Pancreas (tissue), 10 donors: ENCODE data around the gene CCDC86. TPM values are rescaled to one million over a fixed set of nuclear protein-coding genes. Genes with fewer than 3 reads are reported as not detected.

Experiments
- ATAC-seq, 4 donors: fragments of 200-7000 bp; cut with Tn5 transposase; one replicate each; pipeline versions ENCODE4 v1.8.0 to v1.9.1; 2020; ENCODE audit warnings: mild to moderate bottlenecking in 4 of 4, moderate library complexity in 4 of 4
- DNase-seq, 6 donors: peaks; one replicate each; pipeline ENCODE4 v3.0.0-alpha.2; 2020
- FAIRE-seq: peaks from 2 replicates; lab custom pipeline; 2012; peaks lifted over from hg19 to GRCh38; lab: Jason Lieb, UNC
- H3K27ac ChIP-seq, 4 donors: fragments of 200-600 bp; sonication (generic); 1 replicate in 3 of 4; 2 replicates in 1 of 4; pipeline versions ENCODE4 v1.5.0 to v1.8.0; 2020
- H3K27me3 ChIP-seq, 4 donors: fragments of 200-600 bp; one replicate each; pipeline ENCODE4 v1.8.0; 2021
- H3K36me3 ChIP-seq, 3 donors: fragments of 200-600 bp; sonication (generic) in 1 of 3; one replicate each; pipeline versions ENCODE4 v1.5.0 to v1.8.0; 2020 to 2021
- H3K4me1 ChIP-seq, 3 donors: fragments of 200-600 bp; one replicate each; pipeline ENCODE4 v1.8.0; 2021
- H3K4me3 ChIP-seq, 4 donors: fragments of 200-600 bp; sonication (generic) in 2 of 4; one replicate each; pipeline versions ENCODE4 v1.5.0 to v1.8.0; 2020 to 2021
- H3K9me3 ChIP-seq, 4 donors: fragments of 200-600 bp; one replicate each; pipeline ENCODE4 v1.8.0; 2021
- WGBS, 2 donors: extraction: QIAGEN DNeasy Blood & Tissue Kit; methylation state at CpG; one replicate each; pipeline ENCODE4 v1.1.7; 2013; 5-methylcytosine and 5-hydroxymethylcytosine counted together
- intact Hi-C, 3 donors: fragments of 100-400 bp; cut with DNase I; formaldehyde crosslinking; loops; one replicate each; pipeline versions ENCODE4 v1.11.1 to v1.14.2; 2022
- polyA plus RNA-seq, 2 donors: library from polyadenylated mRNA; stranded (reverse); fragments of 200-250 nt; gene quantifications; one replicate each; pipeline ENCODE4 v1.2.3, GENCODE V29; 2013
- total RNA-seq, 6 donors: library from RNA; stranded (reverse); fragmentation: NEBNext Ultra II Directional in 4 of 6; extraction: Animal tissue kit (Norgen Biotek cat#: 25700) in 4 of 6; gene quantifications; one replicate each; pipeline versions ENCODE4 v1.2.1 to v1.2.4, GENCODE V29; 2021 to 2023
- TF ChIP-seq, protein P1 (sequence below), 4 donors: fragments of 200-600 bp; sonication (generic) in 3 of 4; IDR thresholded peaks; one replicate each; pipeline versions ENCODE4 v1.5.0 to v1.8.0; 2021; ENCODE audit warnings: antibody characterized with exemption in 4 of 4
- donor health status: healthy with polysubstance abuse.
- donor health status: DM: no; HTN: no; CAD: no; lungs with moderate emphysema.
- donor health status: DM: no; HTN: no; CAD: no.
- donor health status: control.
- donor health status: control.
- donor health status: Bipolar disorder and iron deficiency.
- donor health status: DM: yes; HTN: yes; CAD: no.
- donor health status: DM: no; HTN: no; CAD: no.
- donor health status: DM: no; HTN: no; CAD: no.
- donor health status: DM: yes; HTN: yes; CAD: no.

CCDC86 gene, protein sequence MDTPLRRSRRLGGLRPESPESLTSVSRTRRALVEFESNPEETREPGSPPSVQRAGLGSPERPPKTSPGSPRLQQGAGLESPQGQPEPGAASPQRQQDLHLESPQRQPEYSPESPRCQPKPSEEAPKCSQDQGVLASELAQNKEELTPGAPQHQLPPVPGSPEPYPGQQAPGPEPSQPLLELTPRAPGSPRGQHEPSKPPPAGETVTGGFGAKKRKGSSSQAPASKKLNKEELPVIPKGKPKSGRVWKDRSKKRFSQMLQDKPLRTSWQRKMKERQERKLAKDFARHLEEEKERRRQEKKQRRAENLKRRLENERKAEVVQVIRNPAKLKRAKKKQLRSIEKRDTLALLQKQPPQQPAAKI
- total RNA-seq (10 to 100 TPM in 4 of 6 donors, 1 to 10 TPM in 2; 6.3 to 16.9 (median 11.0) TPM), polyA plus RNA-seq (10 to 100 TPM; 10.5 to 20.8 TPM)

DNA sequence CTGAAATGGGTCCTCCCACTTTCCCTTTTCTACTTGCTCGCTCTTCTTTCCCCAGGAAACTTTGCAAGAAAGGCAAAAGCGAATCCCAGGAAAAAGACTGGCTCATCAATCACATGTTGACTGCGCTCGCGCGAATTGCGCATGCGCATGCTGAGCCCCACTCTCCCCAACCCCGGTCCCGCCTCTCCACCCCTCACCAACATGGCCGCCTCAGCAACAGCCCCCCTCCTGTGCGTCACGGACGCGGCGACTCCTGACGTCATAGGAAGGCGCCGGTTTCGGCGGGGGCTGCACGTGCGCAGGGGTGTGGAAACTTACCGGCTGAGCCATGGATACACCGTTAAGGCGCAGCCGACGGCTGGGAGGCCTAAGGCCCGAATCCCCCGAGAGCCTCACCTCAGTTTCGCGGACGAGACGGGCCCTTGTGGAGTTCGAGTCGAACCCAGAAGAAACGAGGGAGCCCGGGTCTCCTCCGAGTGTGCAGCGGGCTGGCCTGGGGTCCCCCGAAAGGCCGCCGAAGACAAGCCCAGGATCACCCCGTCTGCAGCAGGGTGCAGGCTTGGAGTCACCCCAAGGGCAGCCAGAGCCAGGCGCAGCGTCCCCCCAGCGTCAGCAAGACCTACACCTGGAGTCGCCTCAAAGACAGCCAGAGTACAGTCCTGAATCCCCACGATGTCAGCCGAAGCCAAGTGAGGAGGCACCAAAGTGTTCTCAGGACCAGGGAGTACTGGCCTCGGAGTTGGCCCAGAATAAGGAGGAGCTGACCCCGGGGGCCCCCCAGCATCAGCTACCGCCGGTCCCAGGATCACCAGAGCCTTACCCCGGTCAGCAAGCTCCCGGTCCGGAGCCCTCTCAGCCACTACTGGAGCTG is at the start of gene CCDC86:
CCDC86 (plus strand) TSS at position 317 of the 871 bp plus-strand sequence; CDS start at position 329, 12 bp downstream.
- Histone ChIP-seq H3K4me3 (peak within 1 kb of the TSS; percentile 63 to 95 (median 94)), H3K36me3 (no peaks in the 10 kb centered on the region), H3K4me1 (peaks cover 6 to 20% (median 6%) of the 10 kb centered on the region in 3 donors), H3K9me3 (no peaks in the 10 kb centered on the region), H3K27me3 (no peaks in the 10 kb centered on the region), H3K27ac (peak within 1 kb of the TSS; percentile 39 to 71 (median 69))
- TF ChIP-seq, protein P1, sequence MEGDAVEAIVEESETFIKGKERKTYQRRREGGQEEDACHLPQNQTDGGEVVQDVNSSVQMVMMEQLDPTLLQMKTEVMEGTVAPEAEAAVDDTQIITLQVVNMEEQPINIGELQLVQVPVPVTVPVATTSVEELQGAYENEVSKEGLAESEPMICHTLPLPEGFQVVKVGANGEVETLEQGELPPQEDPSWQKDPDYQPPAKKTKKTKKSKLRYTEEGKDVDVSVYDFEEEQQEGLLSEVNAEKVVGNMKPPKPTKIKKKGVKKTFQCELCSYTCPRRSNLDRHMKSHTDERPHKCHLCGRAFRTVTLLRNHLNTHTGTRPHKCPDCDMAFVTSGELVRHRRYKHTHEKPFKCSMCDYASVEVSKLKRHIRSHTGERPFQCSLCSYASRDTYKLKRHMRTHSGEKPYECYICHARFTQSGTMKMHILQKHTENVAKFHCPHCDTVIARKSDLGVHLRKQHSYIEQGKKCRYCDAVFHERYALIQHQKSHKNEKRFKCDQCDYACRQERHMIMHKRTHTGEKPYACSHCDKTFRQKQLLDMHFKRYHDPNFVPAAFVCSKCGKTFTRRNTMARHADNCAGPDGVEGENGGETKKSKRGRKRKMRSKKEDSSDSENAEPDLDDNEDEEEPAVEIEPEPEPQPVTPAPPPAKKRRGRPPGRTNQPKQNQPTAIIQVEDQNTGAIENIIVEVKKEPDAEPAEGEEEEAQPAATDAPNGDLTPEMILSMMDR (IDR thresholded peaks at IDR 0.05), result no peak
- WGBS, 2 donors, result 1% methylated on average over 56 to 57 of the region's 57 CpGs
- intact Hi-C loops, result loop anchor here in 1 of 3 donors (10.0 kb wide), 1 partner anchor 53 kb away; no protein-coding TSS in a partner anchor
- FAIRE-seq, result no peak
- ATAC-seq, result peak; percentile 93 to 97 (median 94)
- peak; percentile 95 to 99 (median 97) for DNase-seq

DNA sequence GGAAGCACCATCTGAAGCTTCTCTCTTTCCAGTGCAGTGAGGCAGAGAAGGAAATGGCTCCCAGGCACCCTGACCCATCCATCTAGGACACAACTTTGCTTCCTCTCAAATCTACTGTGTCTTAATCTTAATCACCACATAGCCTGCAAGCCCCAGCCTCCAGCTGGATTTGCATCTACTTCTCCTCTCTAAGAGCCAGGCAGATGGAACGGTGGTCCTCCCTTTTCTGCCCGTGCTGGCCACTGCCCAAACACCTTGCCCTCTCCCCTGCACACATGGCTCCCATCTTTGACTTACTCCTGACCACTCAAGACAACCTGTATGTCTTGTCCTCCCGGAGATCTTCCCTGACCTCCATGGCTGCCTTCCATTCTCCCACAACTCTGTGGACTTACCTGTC is 49.4 kb upstream of the CCDC86 start:
- Histone ChIP-seq H3K4me3 (no peak overlapping the region), H3K4me1 (no peaks in the 10 kb centered on the region), H3K27me3 (no peaks in the 10 kb centered on the region), H3K9me3 (no peaks in the 10 kb centered on the region), H3K27ac (no peak overlapping the region), H3K36me3 (no peaks in the 10 kb centered on the region)
- intact Hi-C loops, result no loop called here
- no peak for FAIRE-seq
- DNase-seq, result no peak
- 57 to 69% methylated on average over 3 of the region's 3 CpGs for WGBS, 2 donors
- no peak for ATAC-seq
- TF ChIP-seq, protein P1 (IDR thresholded peaks at IDR 0.05), result no peak

DNA sequence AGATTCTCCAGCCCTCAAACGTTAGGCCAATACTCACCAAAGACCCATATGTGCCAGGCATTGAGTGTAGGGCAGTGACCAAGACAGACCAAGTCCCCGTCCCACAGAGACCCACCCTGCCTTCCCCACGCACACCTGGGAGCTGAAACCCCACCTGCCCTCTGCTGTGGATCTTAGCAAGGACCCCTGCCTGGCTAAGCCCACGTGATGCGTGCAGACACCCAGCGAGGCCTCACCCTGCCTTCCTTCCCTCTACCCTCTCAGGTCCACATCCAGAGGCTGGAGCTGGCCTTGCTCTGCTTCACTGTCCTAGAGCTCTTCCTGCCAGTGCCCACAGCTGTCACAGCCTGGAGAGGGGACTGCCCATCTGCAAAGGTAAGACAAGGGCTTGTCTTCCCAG is 46.6 kb upstream of the CCDC86 start:
- FAIRE-seq, result no peak
- Histone ChIP-seq H3K4me1 (no peaks in the 10 kb centered on the region), H3K27me3 (no peaks in the 10 kb centered on the region), H3K27ac (no peak overlapping the region), H3K4me3 (no peak overlapping the region), H3K36me3 (no peaks in the 10 kb centered on the region), H3K9me3 (no peaks in the 10 kb centered on the region)
- 53 to 64% methylated on average over 6 of the region's 6 CpGs for WGBS, 2 donors
- ATAC-seq, result no peak
- TF ChIP-seq, protein P1 (IDR thresholded peaks at IDR 0.05), result no peak
- intact Hi-C loops, result no loop called here
- no peak for DNase-seq

DNA sequence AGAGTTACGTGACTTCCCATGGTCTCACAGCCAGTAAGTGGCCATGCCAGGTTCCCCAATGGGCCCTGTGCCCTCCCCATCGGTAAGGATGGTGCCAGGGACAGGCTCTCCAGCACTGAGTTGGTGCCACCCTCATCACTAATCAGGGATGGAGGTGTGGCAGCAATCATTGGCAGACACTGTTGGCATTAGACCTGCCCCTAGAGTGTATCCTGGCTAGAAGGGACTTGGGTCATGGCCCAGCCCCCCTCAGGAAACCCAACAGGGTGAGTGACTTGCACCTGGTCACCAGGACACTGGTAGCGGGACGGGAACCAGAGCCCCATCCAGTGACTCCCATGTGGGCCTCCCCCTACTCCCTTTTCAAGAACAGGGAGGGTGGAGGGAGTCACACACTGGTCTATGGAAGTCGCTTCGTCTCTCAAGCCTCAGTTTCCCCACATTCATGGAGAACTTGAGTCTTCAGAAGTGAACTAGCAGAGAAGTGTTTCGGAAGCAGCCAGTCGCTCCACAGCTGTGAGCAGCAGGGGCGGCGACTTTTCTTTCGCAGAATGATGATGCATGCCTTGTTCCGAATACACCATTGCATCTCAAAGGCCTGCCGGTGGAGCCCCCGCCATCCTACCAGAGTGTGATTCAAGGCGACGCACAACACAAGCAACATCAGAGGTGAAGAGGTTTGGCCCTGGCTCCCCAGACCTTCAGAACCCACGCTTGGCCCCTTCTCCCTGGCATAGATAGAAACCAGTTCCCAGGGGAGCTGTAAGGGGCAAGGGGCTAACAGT is 43.9 kb upstream of the CCDC86 start:
- Histone ChIP-seq H3K27ac (no peak overlapping the region), H3K9me3 (no peaks in the 10 kb centered on the region), H3K4me1 (no peaks in the 10 kb centered on the region), H3K4me3 (no peak overlapping the region), H3K36me3 (no peaks in the 10 kb centered on the region), H3K27me3 (no peaks in the 10 kb centered on the region)
- 76 to 83% methylated on average over 17 of the region's 17 CpGs for WGBS, 2 donors
- no peak for FAIRE-seq
- intact Hi-C loops, result no loop called here
- no peak for ATAC-seq
- DNase-seq, result no peak
- TF ChIP-seq, protein P1 (IDR thresholded peaks at IDR 0.05), result no peak
